ENCODE results near the gene LMBR1. TPM values are rescaled to one million over a fixed set of nuclear protein-coding genes. Genes with fewer than 3 reads are reported as not detected.
"Not testable (repeated sequence)": the region's sequence is repeated elsewhere in the genome, so short reads cannot be mapped to it uniquely, and the experiment has no call there.

Gene LMBR1
- total RNA-seq, 1 donor from 2014 or later = 69.1 TPM

DNA sequence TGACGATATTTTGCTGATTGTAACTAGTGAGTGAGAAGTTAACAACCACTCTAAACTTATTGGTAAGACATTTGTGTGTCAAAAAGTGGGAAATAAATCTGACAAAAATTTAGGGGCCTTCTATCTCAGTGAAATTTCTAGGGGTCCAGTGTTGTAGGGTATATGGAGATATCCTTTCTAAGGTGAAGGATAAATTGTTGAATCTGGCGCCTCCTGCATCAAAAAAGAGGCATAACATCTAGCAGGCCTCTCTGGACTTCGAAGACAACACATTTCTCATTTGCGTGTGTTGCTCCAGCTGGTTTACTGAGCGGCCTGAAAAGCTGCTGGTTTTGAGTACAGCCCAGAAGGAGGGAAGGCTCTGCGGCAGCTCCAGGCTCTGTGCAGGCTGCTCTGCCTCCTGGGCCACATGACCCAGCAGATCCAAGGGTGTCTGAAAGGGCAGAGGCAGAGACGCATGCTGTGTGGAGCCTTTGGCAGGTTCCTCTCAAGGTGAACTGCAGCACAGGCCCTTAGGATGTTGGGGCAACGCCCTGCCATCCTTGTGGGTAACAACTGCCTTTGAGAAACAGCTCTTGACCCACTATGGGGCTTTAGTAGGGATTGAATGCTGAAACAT, 72.4 kb downstream of the LMBR1 start:
- Mint-ChIP-seq H3K4me1 (ENCODE audit: unreplicated experiment) (peaks cover 4% of the 10 kb centered on the region), H3K27me3 (no peaks in the 10 kb centered on the region), H3K27ac (no peak overlapping the region), H3K36me3 (no peaks in the 10 kb centered on the region), H3K9me3 (no peaks in the 10 kb centered on the region), H3K4me3 (no peak overlapping the region)
- TF ChIP-seq CTCF (conservative IDR thresholded peaks at IDR 0.05) = peak; percentile 57
- DNase-seq (ENCODE audit: extremely low spot score, unreplicated experiment) = no peak

GRCh38 chr7:156819733-156820295, 73.2 kb downstream of the LMBR1 start:
- Mint-ChIP-seq H3K36me3 (no peaks in the 10 kb centered on the region), H3K27ac (no peak overlapping the region), H3K27me3 (no peaks in the 10 kb centered on the region), H3K4me1 (ENCODE audit: unreplicated experiment) (peaks cover 4% of the 10 kb centered on the region), H3K4me3 (no peak overlapping the region), H3K9me3 (no peaks in the 10 kb centered on the region)
- no peak for DNase-seq (ENCODE audit: extremely low spot score, unreplicated experiment)
- no peak for TF ChIP-seq CTCF (conservative IDR thresholded peaks at IDR 0.05)

DNA sequence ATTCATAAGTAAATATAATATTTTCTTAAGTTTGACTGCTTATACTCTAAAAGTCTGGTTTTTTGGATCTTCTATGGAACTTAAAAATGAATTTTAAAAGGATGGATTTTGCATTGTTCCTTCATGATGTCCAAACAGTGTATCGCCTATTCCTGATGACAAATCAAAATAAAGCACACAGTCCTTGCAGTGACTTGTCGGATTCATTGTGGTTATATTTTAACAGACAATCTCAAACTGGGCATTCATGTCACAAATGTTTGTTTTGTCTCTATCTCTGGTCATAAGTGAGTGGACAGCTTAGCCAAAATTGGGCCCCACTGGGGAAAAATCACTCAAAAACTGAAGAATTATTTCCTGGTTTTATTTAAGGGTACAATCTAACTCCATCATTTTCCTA, 74.8 kb downstream of the LMBR1 start:
- Mint-ChIP-seq H3K4me1 (ENCODE audit: unreplicated experiment) (peaks cover 4% of the 10 kb centered on the region), H3K4me3 (no peak overlapping the region), H3K9me3 (no peaks in the 10 kb centered on the region), H3K36me3 (no peaks in the 10 kb centered on the region), H3K27me3 (no peaks in the 10 kb centered on the region), H3K27ac (no peak overlapping the region)
- no peak for DNase-seq (ENCODE audit: extremely low spot score, unreplicated experiment)
- TF ChIP-seq CTCF (conservative IDR thresholded peaks at IDR 0.05) = no peak

GRCh38 chr7:156816943-156817572, 75.9 kb downstream of the LMBR1 start:
- H3K9me3 Mint-ChIP-seq = no peaks in the 10 kb centered on the region
- H3K27me3 Mint-ChIP-seq = no peaks in the 10 kb centered on the region
- DNase-seq (ENCODE audit: extremely low spot score, unreplicated experiment) = no peak
- H3K27ac Mint-ChIP-seq = no peak overlapping the region
- H3K36me3 Mint-ChIP-seq = peaks cover under 1% of the 10 kb centered on the region
- TF ChIP-seq CTCF (conservative IDR thresholded peaks at IDR 0.05) = peak; percentile 73
- H3K4me1 Mint-ChIP-seq (ENCODE audit: unreplicated experiment) = peaks cover 4% of the 10 kb centered on the region
- H3K4me3 Mint-ChIP-seq = no peak overlapping the region

GRCh38 chr7:156811706-156812105, 81.3 kb downstream of the LMBR1 start:
- Mint-ChIP-seq H3K9me3 (no peaks in the 10 kb centered on the region), H3K4me1 (ENCODE audit: unreplicated experiment) (no peaks in the 10 kb centered on the region), H3K27ac (no peak overlapping the region), H3K4me3 (no peak overlapping the region), H3K36me3 (peaks cover 5% of the 10 kb centered on the region), H3K27me3 (no peaks in the 10 kb centered on the region)
- no peak for DNase-seq (ENCODE audit: extremely low spot score, unreplicated experiment)
- TF ChIP-seq CTCF (conservative IDR thresholded peaks at IDR 0.05) = no peak

DNA sequence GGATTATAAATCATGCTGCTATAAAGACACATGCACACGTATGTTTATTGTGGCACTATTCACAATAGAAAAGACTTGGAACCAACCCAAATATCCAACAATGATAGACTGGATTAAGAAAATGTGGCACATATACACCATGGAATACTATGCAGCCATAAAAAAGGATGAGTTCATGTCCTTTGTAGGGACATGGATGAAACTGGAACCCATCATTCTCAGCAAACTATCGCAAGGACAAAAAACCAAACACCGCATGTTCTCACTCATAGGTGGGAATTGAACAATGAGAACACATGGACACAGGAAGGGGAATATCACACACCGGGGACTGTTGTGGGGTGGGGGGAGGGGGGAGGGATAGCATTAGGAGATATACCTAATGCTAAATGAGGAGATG, 89.3 kb downstream of the LMBR1 start:
- H3K4me1 Mint-ChIP-seq (ENCODE audit: unreplicated experiment); H3K4me3 Mint-ChIP-seq; H3K27me3 Mint-ChIP-seq; H3K27ac Mint-ChIP-seq; DNase-seq (ENCODE audit: extremely low spot score, unreplicated experiment); H3K9me3 Mint-ChIP-seq: not testable (repeated sequence)
- peaks cover 15% of the 10 kb centered on the region for H3K36me3 Mint-ChIP-seq

All from type B pancreatic cell (in vitro differentiated cells).